ENCODE measurements around the gene KLK12. TPM values are rescaled to one million over a fixed set of nuclear protein-coding genes. Genes with fewer than 3 reads are reported as not detected.
A peak's percentile ranks its signal among the peaks of the same experiment; 100 is the strongest.

KLK12 gene
- total and polyA plus RNA-seq, 2 of the 13 experiments (the other 11 are each of a cell fraction or from before 2014, with no cell fraction given) = not detected

- no peak for TF ChIP-seq RORA (CRISPR knock-in tag; IDR thresholded peaks at IDR 0.05)
- TF ChIP-seq GABPB1 (CRISPR knock-in tag; IDR thresholded peaks at IDR 0.05) = peak; percentile 39; the same call in 1 of the 2 replicates
- TF ChIP-seq ZFX (CRISPR knock-in tag; IDR thresholded peaks at IDR 0.05; ENCODE audit: low read depth) = no peak
- TF ChIP-seq ATM (IDR thresholded peaks at IDR 0.05; ENCODE audit: borderline replicate concordance) = no peak
- TF ChIP-seq ZNF614 (CRISPR knock-in tag; IDR thresholded peaks at IDR 0.05; ENCODE audit: borderline replicate concordance) = no peak
- no peak for TF ChIP-seq ZMYM4 (CRISPR knock-in tag; IDR thresholded peaks at IDR 0.05)
- no peak for TF ChIP-seq RBM39 (IDR thresholded peaks at IDR 0.05; ENCODE audit: low read depth, low read length, poor library complexity, severe bottlenecking)
- TF ChIP-seq ZNF44 (CRISPR knock-in tag; IDR thresholded peaks at IDR 0.05) = no peak
- no peak for TF ChIP-seq POLR2AphosphoS2 (IDR thresholded peaks at IDR 0.05; ENCODE audit: low read depth, low read length)
- TF ChIP-seq GATAD1 (CRISPR knock-in tag; IDR thresholded peaks at IDR 0.05) = no peak
- TF ChIP-seq, protein P1, sequence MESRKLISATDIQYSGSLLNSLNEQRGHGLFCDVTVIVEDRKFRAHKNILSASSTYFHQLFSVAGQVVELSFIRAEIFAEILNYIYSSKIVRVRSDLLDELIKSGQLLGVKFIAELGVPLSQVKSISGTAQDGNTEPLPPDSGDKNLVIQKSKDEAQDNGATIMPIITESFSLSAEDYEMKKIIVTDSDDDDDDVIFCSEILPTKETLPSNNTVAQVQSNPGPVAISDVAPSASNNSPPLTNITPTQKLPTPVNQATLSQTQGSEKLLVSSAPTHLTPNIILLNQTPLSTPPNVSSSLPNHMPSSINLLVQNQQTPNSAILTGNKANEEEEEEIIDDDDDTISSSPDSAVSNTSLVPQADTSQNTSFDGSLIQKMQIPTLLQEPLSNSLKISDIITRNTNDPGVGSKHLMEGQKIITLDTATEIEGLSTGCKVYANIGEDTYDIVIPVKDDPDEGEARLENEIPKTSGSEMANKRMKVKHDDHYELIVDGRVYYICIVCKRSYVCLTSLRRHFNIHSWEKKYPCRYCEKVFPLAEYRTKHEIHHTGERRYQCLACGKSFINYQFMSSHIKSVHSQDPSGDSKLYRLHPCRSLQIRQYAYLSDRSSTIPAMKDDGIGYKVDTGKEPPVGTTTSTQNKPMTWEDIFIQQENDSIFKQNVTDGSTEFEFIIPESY (CRISPR knock-in tag; IDR thresholded peaks at IDR 0.05) = 0 out of 2 replicates have a peak, but pooled peaks have one; percentile 6
- TF ChIP-seq, protein P2, sequence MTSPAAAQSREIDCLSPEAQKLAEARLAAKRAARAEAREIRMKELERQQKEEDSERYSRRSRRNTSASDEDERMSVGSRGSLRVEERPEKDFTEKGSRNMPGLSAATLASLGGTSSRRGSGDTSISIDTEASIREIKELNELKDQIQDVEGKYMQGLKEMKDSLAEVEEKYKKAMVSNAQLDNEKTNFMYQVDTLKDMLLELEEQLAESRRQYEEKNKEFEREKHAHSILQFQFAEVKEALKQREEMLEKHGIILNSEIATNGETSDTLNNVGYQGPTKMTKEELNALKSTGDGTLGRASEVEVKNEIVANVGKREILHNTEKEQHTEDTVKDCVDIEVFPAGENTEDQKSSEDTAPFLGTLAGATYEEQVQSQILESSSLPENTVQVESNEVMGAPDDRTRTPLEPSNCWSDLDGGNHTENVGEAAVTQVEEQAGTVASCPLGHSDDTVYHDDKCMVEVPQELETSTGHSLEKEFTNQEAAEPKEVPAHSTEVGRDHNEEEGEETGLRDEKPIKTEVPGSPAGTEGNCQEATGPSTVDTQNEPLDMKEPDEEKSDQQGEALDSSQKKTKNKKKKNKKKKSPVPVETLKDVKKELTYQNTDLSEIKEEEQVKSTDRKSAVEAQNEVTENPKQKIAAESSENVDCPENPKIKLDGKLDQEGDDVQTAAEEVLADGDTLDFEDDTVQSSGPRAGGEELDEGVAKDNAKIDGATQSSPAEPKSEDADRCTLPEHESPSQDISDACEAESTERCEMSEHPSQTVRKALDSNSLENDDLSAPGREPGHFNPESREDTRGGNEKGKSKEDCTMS (CRISPR knock-in tag; conservative IDR thresholded peaks at IDR 0.05) = no peak
- no peak for TF ChIP-seq SCMH1 (CRISPR knock-in tag; IDR thresholded peaks at IDR 0.05; ENCODE audit: borderline replicate concordance)
- no peak for TF ChIP-seq NFE2L1 (CRISPR knock-in tag; IDR thresholded peaks at IDR 0.05; ENCODE audit: borderline replicate concordance)
- TF ChIP-seq GABPA (IDR thresholded peaks at IDR 0.05; ENCODE audit: low read depth, low read length) = no peak
- no peak for TF ChIP-seq GABPA (CRISPR knock-in tag; IDR thresholded peaks at IDR 0.05; ENCODE audit: low read depth)
- no peak for TF ChIP-seq MAFG (CRISPR knock-in tag; IDR thresholded peaks at IDR 0.05)
- no peak for TF ChIP-seq ZNF577 (CRISPR knock-in tag; IDR thresholded peaks at IDR 0.05; ENCODE audit: borderline replicate concordance, low read depth)
- TF ChIP-seq ZNF180 (CRISPR knock-in tag; IDR thresholded peaks at IDR 0.05; ENCODE audit: borderline replicate concordance, low read depth) = no peak
- 0 out of 2 replicates have a peak, but pooled peaks have one; percentile 16 for TF ChIP-seq PRDM15 (CRISPR knock-in tag; IDR thresholded peaks at IDR 0.05)
- TF ChIP-seq ZBTB20 (CRISPR knock-in tag; IDR thresholded peaks at IDR 0.05; ENCODE audit: borderline replicate concordance, low read depth) = no peak
- peak; percentile 60; the same call in 1 of the 2 replicates for TF ChIP-seq KDM2A (CRISPR knock-in tag; IDR thresholded peaks at IDR 0.05; ENCODE audit: borderline replicate concordance, low read depth)
Observed at GRCh38 chr19:51016798-51017683, 17.8 kb downstream of the KLK12 start (continued).

Data from HepG2 (cell line).